GM12865 (cell line): ENCODE measurements around the gene SLC24A3.
A peak's percentile ranks its signal among the peaks of the same experiment; 100 is the strongest.

ENCODE experiments used
- DNase-seq: peaks from one replicate; pipeline ENCODE4 v3.0.0; 2010; ENCODE audit warnings: low read depth
- H3K4me3 ChIP-seq: 2 replicates; pipeline ENCODE4 v1.5.1; 2011; ENCODE audit warnings: mild to moderate bottlenecking, low read depth, low read length, control low read depth
- TF ChIP-seq, protein P1 (sequence below): IDR thresholded peaks from 2 replicates; pipeline ENCODE4 v1.5.1; 2011; ENCODE audit warnings: low read length, control low read depth, low read depth, inconsistent platforms; ENCODE audit not compliant: insufficient read depth; ENCODE audit errors: missing control alignments

The SLC24A3 gene

DNA sequence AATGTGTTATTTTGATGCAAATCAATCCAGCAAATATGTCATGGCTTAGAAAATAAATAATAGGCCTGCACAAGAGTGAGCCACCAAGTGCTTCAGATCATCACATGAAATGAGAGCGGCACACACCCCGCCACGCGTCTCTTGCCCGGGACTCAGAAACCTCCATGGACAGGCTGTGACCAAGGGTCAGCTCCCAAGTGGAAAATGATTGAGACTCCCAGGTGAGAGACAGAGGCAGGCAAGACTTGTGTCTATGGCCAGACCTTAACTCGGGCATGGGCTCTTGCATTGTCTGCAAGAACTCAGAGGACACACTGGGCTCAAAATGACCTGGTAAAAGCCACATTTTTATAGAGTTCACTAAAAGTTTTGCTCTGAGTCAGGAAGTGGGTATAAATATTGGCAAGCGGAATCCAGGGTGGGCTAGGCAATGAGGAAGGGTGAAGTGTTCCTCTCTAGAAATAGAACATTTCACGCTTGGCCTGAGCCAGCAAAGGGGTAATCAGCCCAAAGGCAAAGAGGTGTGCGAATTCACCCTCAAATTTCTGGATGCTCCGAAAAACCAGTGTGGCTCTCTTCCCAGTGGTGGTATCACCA lies 514.9 kb downstream of the SLC24A3 start:
- DNase-seq: no peak
- TF ChIP-seq, protein P1, sequence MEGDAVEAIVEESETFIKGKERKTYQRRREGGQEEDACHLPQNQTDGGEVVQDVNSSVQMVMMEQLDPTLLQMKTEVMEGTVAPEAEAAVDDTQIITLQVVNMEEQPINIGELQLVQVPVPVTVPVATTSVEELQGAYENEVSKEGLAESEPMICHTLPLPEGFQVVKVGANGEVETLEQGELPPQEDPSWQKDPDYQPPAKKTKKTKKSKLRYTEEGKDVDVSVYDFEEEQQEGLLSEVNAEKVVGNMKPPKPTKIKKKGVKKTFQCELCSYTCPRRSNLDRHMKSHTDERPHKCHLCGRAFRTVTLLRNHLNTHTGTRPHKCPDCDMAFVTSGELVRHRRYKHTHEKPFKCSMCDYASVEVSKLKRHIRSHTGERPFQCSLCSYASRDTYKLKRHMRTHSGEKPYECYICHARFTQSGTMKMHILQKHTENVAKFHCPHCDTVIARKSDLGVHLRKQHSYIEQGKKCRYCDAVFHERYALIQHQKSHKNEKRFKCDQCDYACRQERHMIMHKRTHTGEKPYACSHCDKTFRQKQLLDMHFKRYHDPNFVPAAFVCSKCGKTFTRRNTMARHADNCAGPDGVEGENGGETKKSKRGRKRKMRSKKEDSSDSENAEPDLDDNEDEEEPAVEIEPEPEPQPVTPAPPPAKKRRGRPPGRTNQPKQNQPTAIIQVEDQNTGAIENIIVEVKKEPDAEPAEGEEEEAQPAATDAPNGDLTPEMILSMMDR: no peak
- no peak overlapping the region for H3K4me3 ChIP-seq

- DNase-seq: no peak
- no peak overlapping the region for H3K4me3 ChIP-seq
- TF ChIP-seq, protein P1: no peak
Observed at GRCh38 chr20:19729672-19730071, 517.2 kb downstream of the SLC24A3 start.

- H3K4me3 ChIP-seq: no peak overlapping the region
- TF ChIP-seq, protein P1: no peak
- no peak for DNase-seq
Observed at GRCh38 chr20:19730706-19731105, 518.3 kb downstream of the SLC24A3 start.

GRCh38 chr20:19734811-19735210 lies 522.4 kb downstream of the SLC24A3 start:
- TF ChIP-seq, protein P1: no peak

DNA sequence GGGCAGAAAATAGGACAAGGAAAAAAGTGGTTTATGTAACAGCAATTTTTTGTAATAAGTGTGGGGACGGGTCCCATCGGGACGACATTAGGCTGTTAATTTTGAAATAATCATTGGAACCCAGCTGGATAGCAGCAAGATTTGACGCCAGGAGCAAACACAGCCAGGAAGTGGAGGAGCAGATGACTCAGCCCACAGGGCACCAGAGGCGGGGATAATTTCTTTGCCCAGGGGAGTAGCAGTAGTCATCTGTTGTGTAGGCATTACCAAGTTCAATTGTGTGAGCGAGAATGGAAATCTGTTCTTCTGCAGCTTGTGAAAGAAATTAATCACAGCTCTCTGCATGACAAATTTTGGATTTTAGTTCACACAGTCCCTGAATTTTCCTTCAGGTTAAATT lies 523.0 kb downstream of the SLC24A3 start:
- peak; percentile 23 for DNase-seq
- TF ChIP-seq, protein P1: no peak
- H3K4me3 ChIP-seq: no peak overlapping the region

More at GRCh38 chr20:19734811-19735210, 522.4 kb downstream of the SLC24A3 start:
- no peak overlapping the region for H3K4me3 ChIP-seq
- no peak for DNase-seq

- no peak overlapping the region for H3K4me3 ChIP-seq
- DNase-seq: peak; percentile 36
Observed at GRCh38 chr20:19737025-19737424, 524.6 kb downstream of the SLC24A3 start.

More at GRCh38 chr20:19737025-19737424, 524.6 kb downstream of the SLC24A3 start:
- TF ChIP-seq, protein P1: no peak
